ENCODE data around the gene HARBI1. TPM values are rescaled to one million over a fixed set of nuclear protein-coding genes. Genes with fewer than 3 reads are reported as not detected.
A peak's percentile ranks its signal among the peaks of the same experiment; 100 is the strongest.
"Not testable (repeated sequence)": the region's sequence is repeated elsewhere in the genome, so short reads cannot be mapped to it uniquely, and the experiment has no call there.

Gene HARBI1
- total RNA-seq, 2 donors from 2014 or later, result 4.5 to 6.4 TPM

DNA sequence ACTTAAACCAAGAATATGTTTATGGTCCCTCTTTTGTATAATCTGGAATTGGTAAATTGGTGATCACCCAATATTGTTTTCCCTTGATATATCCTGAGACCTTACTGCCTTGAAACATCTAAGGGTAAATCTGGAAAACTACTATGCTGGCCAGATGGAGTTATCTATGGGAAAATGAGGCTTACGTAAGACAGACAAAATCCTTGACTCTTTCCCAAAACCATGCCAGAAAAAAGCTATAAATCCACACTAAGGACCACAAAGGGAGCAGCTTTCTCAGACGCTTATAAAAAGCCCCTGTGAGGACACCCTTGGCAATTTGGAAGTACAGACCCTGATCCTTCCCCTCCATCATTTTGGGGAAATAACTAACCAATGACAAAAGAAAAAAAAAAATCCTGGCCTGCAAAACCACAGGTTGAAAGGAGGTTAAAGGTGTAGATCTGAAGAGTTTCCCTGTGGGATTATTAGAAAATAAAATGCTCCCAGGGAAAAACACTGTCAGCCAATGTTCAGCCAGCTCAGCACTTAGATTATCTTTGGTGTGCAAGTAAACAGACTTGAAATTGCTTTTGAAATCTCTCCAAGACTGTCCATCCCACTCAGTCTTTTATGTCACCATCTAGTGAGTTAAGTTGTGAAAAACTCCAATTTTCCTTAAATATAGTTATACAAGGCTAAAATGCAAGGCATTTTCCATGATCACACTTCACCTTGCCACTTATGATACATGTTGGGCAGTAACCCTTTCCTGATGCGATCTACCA, 16.6 kb downstream of the HARBI1 start:
- intact Hi-C loops (cut with DNase I, micrococcal nuclease), result no loop called here
- DNase-seq, result no peak
- ATAC-seq, result no peak

DNA sequence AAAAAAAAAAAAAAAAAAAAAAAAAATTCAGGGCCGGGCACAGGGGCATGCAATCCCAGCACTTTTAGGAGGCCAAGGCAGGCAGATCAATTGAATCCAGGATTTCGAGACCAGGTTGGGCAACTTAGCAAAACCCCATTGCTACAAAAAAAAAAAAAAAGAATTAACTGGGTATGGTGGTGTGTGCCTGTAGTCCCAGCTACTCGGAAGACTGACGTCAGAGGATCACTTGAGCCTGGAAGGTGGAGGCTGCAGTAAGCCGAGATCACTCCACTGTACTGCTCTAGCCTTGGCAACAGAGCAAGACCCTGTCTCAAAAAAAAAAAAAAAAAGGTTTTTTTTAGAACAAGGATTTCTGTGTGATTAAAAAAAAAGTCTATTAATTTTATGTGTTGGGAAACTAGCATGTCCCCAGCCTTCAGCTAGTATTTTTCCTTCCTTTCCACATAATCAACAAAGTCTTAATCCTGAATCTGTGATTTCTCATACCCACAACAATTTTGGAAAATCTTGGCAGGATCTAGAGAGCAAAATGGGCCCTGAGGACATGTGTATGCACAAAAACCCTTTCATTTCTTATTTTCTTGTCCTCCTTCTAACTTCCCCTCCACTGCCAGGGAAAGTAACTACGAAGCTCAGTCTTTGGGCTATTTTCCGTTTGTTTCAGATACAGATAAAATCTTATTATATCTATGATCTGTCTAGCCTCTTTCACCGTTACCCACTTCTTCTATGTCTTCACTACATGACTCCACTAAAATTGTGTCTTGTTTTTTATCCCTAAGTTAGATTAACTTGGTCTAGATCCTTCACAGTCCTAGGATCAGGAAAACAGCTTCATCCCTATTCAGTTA, 17.5 kb downstream of the HARBI1 start:
- intact Hi-C loops (cut with DNase I, micrococcal nuclease), result no loop called here
- no peak for DNase-seq
- ATAC-seq, result no peak

DNA sequence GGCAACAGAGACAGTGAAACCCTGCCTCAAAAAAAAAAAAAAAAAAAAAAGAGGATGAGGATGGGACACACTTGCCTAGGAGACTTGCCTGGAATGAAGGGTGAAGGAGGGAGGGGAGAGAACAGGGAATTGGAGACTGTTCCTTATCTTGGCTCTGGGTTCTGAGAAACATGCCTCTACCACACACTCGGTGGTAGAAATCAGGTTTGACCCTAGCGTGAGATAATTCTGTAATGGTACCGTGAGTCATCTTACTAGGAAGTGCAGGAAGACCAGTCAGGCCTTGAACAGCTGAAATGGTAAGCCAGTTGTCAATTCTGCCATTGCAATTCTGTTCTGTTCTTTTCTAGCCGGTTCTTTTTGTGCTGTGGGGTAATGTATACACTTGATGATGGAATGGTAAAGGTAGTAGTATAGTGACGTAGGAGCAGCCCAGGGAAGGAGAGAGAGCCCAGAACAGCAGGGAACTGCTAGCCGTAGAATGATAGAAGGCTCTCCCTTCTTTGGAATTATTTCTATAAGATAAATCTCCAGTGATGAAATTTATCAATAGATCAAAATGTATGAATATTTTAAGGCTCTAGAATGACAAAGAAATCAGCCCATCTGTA, 19.3 kb downstream of the HARBI1 start:
- ATAC-seq, result no peak
- no peak for DNase-seq
- intact Hi-C loops (cut with DNase I, micrococcal nuclease), result no loop called here

DNA sequence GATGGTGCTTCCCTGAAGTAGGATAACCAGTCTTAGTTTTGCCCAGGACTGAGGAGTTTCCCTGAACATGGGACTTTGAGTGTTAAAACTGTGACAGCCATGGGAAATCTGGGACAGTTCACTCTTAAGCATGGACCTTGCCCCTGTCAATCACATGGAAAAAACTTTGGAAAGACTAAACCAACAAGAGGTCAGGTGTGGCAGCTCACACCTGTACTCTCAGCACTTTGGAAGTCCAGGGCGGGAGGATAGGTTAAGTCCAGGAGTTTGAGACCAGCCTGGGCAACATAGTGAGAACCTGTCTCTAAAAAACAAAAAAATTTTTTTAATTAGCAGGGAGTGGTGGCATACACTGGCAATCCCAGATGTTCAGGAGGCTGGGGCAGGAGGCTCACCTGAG, 19.9 kb downstream of the HARBI1 start:
- intact Hi-C loops (cut with DNase I, micrococcal nuclease), result no loop called here
- no peak for DNase-seq
- peak; percentile 67 for ATAC-seq

DNA sequence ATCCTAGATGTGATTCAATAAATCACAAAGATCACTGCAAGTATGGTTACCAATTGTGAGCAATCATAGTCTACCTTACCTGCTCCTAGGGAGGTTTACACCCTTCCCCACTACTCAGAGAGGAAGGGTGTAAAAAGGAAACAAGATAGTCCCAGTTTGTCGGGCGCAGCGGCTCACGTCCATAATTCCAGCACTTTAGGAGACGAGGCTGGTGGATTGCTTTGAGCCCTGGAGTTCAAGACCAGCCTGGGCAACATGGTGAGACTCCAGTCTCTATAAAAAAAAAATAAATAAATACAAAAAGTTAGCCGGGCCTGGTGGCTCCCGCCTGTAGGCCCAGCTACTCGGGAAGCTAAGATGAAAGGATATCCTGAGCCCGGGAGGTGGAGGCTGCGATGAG, 22.2 kb downstream of the HARBI1 start:
- DNase-seq, result no peak
- intact Hi-C loops (cut with DNase I, micrococcal nuclease), result no loop called here
- ATAC-seq, result no peak

DNA sequence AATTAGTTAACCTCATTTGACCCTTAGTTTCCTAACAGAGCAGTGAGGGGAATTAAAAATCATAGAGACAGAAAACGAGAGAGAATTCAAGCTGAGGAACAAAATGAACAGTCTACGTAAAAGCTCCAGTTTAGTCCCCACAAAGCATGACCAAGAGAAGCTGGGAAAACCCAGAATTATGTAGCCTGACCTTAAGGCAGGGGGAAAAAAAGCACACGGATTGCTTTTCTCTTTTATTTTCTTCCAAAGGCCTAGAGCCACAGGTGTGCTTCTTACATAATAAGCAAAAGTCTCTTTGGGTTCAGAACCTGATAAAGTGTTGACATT, 22.7 kb downstream of the HARBI1 start:
- DNase-seq (no peak), ATAC-seq (no peak)
- intact Hi-C loops (cut with DNase I, micrococcal nuclease), result no loop called here

DNA sequence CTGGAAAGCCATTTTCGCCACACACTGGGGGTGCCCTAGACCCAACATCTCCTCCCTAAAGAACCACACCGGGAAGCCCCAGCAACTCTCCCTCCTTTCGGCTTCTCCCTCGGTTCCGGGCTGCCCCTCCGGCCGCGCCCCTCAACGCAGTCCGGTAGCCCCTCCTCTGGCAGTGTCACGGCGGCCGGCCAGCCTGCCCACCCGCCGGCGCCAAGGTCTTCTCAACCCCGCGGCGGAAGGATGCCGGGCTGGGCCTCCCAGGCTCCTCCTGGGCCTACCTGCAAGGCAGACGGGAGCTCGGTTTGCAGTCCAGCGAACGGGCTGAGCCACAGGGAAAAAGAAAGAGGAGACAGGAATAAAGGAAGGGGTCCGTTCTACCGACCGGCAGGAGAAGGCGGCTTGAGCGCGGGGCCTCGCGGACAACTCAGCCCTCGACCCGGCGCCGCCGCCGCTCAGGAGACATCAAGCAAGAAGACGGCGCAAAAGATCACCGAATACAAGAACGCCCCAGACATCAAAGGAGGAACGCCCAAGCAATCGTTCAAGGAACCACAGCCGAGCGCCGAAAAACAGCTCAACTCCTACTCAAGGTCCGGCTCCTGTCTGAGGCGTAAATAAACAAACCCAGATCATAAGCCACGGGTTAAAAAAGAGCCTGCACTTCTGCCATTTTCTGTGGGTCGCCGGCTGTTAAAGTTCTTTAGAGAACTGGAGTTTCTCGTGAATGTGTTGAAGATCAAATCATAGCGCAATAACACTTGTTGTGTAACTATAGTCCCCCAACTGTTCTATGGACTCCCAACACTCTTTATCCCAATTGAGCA, 23.3 kb downstream of the HARBI1 start, which contains the start of gene AMBRA1:
TSS of gene AMBRA1 (minus strand) at position 474 of the 824 bp plus-strand sequence. CDS start 45,643 bp downstream, outside the sequence.
- intact Hi-C loops (cut with DNase I, micrococcal nuclease), result no loop called here
- DNase-seq (peak; percentile 85 to 89), ATAC-seq (peak; percentile 89)

DNA sequence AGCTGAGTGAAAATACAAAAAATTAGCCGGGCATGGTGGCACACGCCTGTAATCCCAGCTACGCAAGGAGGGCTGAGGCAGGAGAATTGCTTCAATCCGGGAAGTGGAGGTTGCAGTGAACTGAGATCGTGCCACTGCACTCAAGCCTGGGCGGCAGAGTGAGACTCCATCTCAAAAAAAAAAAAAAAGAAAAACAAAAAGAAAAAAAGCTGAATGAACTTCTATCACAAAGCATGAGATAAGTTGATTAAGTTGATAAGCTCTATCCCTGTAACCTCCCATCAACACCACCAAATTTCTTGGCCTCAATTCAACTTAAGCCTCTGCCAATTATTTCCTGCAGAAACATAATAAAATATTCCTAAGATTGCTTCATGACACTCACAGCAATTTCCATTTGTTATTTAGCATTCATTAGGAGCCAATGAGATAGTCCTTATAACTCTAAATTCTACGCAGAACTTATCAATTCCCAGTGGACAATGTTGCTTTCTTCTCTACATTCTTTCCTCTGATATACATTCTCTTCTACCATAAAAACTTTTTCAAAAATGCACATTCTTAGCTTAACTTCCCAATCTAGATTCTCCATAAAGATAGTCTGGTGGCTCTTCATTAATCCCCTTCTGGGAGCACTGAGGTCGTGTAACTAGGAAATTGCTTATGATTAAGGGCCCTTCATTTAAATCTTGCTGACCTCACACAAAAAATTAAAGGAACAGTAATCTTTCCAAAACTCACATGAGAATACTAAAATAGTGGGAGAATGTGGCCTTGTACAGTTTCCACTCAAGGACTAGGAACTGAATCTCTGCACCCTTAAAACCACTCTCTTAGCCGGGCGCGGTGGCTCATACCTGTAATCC, 26.1 kb downstream of the HARBI1 start:
- intact Hi-C loops (cut with DNase I, micrococcal nuclease), result no loop called here
- DNase-seq (no peak), ATAC-seq (no peak)

DNA sequence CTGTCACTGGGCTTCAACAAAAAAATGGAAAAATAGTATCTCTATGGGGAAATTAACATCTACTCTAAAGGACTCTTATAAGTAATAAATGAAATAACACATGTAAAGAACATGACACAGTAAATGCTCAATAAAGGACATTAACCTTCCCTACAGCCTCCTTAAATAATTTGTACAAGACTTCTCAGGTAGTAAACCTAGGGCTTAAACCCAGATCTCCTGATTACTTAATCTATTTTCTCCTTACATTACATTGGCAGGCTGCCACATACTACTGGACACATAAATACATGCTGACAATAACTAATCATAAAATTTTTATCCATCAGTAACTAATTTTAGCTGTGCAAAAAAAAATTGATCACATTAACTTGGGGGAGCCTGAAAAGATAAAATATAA, 28.1 kb downstream of the HARBI1 start:
- ATAC-seq, result no peak
- DNase-seq, result no peak
- intact Hi-C loops (cut with DNase I, micrococcal nuclease), result no loop called here

DNA sequence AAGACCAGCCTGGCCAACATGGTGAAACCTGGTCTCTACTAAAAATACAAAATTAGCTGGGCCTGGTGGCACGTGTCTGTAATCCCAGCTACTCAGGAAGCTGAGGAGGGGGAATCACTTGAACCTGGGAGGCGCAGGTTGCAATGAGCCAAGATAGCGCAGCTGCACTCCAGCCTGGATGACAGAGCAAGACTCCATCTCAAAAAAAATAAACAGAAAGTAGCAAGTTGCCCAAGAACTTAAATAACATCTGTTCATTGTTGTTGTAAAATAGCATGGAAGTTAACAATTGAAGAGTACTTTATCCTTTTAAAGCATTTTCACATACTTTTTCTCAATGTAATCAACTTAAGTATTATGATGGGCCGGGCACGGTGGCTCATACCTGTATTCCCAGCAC, 28.9 kb downstream of the HARBI1 start:
- intact Hi-C loops (cut with DNase I, micrococcal nuclease), result no loop called here
- no peak for ATAC-seq

DNA sequence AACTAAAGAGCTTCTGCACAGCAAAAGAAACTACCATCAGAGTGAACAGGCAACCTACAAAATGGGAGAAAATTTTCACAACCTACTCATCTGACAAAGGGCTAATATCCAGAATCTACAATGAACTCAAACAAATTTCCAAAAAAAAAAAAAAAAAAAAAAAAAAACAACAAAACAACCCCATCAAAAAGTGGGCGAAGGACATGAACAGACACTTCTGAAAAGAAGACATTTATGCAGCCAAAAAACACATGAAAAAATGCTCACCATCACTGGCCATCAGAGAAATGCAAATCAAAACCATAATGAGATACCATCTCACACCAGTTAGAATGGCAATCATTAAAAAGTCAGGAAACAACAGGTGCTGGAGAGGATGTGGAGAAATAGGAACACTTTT, 33.5 kb downstream of the HARBI1 start:
- intact Hi-C loops (cut with DNase I, micrococcal nuclease); ATAC-seq; DNase-seq: not testable (repeated sequence)

More for the DNA sequence above, 28.9 kb downstream of the HARBI1 start:
- DNase-seq, result no peak

DNA sequence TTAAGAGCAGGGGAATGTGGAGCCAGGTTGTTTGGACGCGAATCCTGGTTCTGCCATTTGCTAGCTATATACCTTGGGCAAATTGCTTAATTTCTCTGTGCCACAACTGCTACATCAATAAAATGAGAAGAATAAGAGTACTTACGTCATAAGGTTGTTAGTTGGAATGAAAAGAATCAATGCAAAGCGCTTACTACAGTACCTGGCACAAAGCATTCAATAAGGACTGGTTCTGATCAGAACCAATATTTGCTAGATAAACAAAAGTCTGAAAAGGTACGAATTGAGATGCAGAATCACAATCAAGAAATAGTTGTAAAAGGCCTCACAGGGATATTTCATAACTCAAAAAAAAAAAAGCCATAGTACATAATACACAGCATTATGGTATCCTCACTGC, 34.4 kb downstream of the HARBI1 start:
- intact Hi-C loops (cut with DNase I, micrococcal nuclease), result no loop called here
- ATAC-seq, result peak; percentile 31
- no peak for DNase-seq

DNA sequence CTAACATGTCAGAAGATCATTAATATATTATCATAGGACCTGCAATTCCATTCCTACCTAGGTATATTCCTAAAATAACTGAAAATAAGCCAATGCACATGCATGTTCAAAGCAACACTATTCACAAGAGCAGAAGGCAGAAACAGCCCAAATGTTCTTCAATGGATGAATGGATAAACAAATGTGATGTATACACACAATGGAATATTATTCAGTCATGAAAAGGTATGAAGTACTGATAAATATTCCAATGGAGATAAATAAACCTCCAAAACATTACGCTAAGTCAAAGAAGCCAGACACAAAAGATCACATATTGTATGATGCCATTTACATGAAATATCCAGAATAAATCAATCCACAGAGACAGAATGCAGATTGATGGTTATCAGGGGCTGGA, 40.0 kb downstream of the HARBI1 start:
- intact Hi-C loops (cut with DNase I, micrococcal nuclease), result no loop called here
- DNase-seq (no peak), ATAC-seq (no peak)

DNA sequence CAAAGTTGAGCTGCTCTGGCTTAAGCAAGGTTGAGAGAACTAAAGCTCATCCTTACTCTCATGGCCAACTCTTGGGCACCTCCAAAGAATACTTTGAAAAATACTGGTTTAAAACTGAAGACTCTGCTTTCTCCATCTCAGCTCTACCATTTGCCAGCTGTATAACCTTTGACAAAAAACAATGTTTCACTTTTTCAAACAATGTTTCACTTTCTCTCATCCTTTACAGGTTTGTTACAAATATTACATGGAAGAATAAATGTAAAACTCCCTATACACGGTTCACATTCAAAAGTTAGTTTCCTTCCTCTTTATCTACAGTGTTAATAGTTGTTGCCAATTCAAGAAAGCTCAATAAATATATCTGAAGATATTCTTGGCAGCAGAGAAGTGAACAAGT, 42.4 kb downstream of the HARBI1 start:
- intact Hi-C loops (cut with DNase I, micrococcal nuclease), result no loop called here
- ATAC-seq, result no peak
- no peak for DNase-seq

DNA sequence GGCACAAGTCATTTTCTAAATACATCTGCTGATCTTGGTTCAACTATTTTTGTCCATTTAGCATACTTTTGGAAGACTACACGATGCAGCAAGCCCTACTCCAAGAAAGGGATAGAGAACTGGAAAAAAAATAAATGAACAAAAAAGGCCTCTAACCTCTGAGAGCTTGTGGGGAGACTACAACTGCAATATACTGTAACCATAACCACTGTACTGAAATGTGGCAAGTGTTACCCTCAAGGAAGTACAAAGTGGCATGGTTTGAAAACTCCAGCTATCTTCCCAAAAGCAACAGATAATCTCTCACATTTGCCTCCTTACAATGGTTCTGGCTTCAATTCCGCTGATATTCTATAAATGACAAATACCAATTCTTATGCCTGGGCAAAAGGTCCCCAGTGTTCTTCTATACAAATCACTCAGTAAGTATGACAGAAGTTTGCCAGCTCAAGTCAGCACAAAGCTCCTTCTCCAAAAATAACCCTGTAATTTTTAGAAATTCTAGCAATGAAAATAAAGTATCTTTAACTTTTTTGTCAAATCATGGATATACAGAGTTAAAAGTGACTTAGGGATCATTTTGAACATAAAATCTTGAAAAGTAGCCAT, 46.1 kb downstream of the HARBI1 start:
- no peak for ATAC-seq
- no peak for DNase-seq
- intact Hi-C loops (cut with DNase I, micrococcal nuclease), result no loop called here

DNA sequence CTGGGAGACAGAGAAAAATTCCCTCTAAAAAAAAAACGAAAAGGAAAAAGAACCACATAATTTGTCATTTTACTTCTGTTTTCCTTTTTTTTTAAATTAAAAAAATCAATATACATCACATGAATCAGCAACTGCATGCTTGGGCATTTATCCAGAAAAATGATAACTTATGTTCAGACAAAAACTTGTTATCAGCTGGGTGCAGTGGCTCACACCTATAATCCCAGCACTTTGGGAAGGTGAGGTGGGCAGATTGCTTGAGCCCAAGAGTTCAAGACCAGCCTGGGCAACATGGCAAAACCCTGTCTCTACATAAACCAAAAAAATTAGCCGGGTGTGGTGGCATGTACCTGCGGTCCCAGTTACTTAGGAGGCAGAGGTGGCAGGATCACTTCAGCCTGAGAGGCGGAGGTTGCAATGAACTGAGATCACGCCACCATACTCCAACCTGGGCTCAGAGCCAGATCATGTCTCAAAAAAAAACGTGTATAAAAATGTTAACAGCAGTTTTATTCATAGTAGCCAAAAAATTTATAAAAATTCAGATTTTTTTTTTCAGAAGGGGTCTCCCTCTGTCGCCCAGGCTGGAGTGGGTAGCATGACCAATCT, 51.7 kb downstream of the HARBI1 start:
- ATAC-seq (peak; percentile 31), DNase-seq (no peak)
- intact Hi-C loops (cut with DNase I, micrococcal nuclease), result no loop called here

DNA sequence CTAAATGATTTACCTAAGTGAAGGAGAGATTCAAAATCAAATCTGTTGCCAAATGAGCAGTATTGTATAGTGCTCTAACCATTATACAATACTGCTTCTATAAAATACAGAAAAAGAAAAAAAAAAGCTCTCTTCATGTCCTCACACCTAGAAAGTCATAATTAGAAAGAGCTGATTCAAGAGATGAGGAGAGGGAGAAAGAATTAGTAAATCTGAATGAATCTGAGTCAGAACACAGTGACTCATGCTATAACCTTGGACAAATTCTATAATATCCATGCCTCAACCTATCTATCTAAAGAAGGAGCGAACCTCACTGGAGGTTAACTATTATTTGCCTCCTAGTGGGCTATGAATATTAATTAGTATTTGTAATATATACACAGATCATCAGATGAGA, 52.6 kb downstream of the HARBI1 start:
- ATAC-seq (no peak), DNase-seq (no peak)
- intact Hi-C loops (cut with DNase I, micrococcal nuclease), result no loop called here

Measured in left colon (tissue), 2 donors.